Activated naive CD8-positive, alpha-beta T cell (primary cell): ENCODE results near the gene CD300LF.

ENCODE experiments used
- H3K27ac Mint-ChIP-seq: one replicate; pipeline ENCODE4 v1.8.0; 2021; ENCODE audit warnings: mixed read lengths
- H3K27me3 Mint-ChIP-seq: one replicate; pipeline ENCODE4 v1.8.0; 2021; ENCODE audit warnings: mixed read lengths
- H3K36me3 Mint-ChIP-seq: one replicate; pipeline ENCODE4 v1.8.0; 2021; ENCODE audit warnings: mixed read lengths
- H3K4me1 Mint-ChIP-seq: one replicate; pipeline ENCODE4 v1.8.0; 2021; ENCODE audit warnings: low read depth, mixed read lengths
- H3K4me3 Mint-ChIP-seq: one replicate; pipeline ENCODE4 v1.8.0; 2021; ENCODE audit warnings: mild to moderate bottlenecking, mixed read lengths
- H3K9me3 Mint-ChIP-seq: one replicate; pipeline ENCODE4 v1.8.0; 2021; ENCODE audit warnings: low read depth, mixed read lengths

Gene CD300LF

DNA sequence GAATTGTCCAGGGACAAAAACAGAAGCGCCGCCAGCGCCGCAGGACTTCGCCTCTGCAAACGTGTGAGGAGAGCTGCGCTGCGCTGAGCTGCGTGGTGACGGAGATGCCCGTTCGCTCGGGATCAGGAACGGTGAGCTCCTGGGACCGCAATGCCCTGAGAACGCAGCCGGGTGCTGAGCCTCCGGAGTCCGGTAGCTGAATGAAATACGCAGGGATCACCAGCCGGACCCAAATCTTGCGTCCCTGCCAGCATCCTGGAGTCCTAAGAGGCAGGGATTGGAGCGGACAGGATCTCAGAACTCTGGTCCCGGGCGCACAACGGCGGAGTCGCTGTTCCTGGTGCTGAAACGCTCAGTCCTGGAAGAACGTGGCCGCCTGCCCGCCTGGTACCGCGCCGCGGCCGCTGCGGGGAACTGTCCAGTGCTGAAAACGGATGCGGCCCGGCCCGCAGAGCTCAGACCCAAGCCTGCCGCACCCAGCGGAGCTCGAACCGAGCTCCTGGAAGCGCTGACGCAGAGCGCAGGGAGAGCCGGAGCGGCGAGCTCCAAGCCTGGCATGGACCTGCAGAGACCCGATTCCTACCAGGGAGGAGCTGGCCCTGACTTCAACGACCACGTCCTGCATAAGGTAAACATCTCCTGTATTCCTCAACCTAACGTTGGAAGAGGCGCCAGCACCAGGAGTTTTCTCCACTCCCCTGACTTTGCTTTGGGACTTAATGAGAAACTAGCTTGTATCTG is 41.5 kb downstream of the CD300LF start:
- no peaks in the 10 kb centered on the region for H3K9me3 Mint-ChIP-seq
- no peak overlapping the region for H3K27ac Mint-ChIP-seq
- H3K27me3 Mint-ChIP-seq: peaks cover 45% of the 10 kb centered on the region
- H3K36me3 Mint-ChIP-seq: peaks cover 2% of the 10 kb centered on the region
- H3K4me3 Mint-ChIP-seq: no peak overlapping the region
- no peaks in the 10 kb centered on the region for H3K4me1 Mint-ChIP-seq

DNA sequence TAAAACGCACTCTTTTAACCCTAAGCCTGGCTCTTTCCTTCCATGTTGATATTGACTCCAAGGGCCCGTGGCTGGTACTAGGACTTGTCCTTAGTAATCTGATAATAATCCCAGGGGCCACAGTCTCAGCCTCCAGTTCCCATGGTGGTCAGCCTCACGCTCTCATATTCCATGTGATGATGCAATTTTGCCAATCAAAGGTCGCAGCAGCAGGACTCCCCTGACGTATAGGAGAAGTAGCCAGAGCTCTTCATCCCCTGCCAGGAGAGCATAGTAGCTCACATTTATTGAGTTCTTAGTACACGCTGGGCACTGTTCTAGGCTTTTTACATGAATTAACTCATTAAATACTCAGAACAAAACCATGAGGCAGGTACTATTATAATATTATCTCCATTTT is 42.4 kb downstream of the CD300LF start:
- H3K4me3 Mint-ChIP-seq: no peak overlapping the region
- peaks cover 2% of the 10 kb centered on the region for H3K36me3 Mint-ChIP-seq
- H3K9me3 Mint-ChIP-seq: no peaks in the 10 kb centered on the region
- H3K4me1 Mint-ChIP-seq: no peaks in the 10 kb centered on the region
- peaks cover 41% of the 10 kb centered on the region for H3K27me3 Mint-ChIP-seq
- no peak overlapping the region for H3K27ac Mint-ChIP-seq

DNA sequence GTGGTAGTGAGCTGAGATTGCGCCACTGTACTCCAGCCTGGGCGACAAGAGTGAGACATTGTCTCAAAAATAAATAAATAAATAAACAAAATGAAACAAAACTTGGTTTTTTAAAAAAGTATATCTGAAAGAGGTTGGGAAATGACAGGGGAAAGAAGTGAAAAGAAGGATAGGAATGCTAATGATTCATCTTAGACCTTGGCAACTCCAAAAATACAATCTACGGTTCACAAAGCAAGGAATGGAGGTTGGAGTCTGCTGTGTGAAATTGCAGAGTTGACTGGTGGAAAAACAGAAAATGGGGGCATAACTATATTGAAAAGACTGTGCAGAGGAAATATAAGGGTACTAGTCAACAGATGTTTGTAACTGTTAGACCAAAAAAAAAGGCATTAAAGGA is 49.2 kb downstream of the CD300LF start:
- H3K36me3 Mint-ChIP-seq: peaks cover 4% of the 10 kb centered on the region
- H3K4me1 Mint-ChIP-seq: no peaks in the 10 kb centered on the region
- H3K27ac Mint-ChIP-seq: no peak overlapping the region
- peaks cover 4% of the 10 kb centered on the region for H3K9me3 Mint-ChIP-seq
- no peak overlapping the region for H3K4me3 Mint-ChIP-seq
- peaks cover 22% of the 10 kb centered on the region for H3K27me3 Mint-ChIP-seq

DNA sequence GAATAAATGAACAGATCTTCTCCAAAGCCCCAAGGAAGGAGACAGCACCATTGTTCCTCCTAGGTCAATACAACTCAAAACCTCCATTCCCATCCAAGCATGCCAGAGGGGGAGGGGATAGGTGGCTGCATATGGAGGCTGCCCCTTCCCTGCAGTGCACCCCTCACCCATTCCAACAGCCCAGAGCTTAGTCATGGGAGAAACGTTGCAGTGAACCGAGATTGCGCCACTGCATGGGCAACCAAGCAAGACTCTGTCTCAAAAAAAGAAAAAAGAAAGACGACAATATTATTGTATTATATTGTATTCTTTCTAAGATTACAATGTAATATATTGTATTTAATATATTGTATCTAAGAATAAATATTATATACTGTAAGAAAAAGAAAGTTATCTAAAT is 52.8 kb downstream of the CD300LF start:
- Mint-ChIP-seq H3K9me3 (peaks cover 4% of the 10 kb centered on the region), H3K4me1 (peaks cover 3% of the 10 kb centered on the region), H3K27me3 (peaks cover 19% of the 10 kb centered on the region), H3K4me3 (no peak overlapping the region), H3K36me3 (peaks cover 4% of the 10 kb centered on the region), H3K27ac (no peak overlapping the region)

DNA sequence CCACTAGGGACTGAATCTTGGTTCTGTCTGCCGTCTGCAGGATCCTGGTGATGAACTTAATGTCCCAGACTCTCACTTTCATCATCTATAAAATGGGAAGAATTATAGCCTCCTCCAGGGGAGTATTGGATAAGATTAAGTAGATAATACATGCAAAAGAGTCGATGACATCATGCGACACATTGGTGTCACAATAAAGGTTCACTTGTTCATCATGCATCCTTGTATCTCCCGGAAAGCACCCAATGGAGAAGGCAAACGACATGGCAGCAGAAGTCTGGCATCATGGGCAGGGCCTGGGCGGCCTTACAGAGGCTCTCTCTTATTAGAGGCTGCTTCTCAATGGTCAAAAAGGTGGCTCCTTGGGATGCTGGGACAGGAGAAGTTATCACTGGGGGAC is 54.1 kb downstream of the CD300LF start:
- Mint-ChIP-seq H3K4me3 (no peak overlapping the region), H3K9me3 (peaks cover 4% of the 10 kb centered on the region), H3K4me1 (peaks cover 3% of the 10 kb centered on the region), H3K36me3 (peaks cover 4% of the 10 kb centered on the region), H3K27me3 (peaks cover 11% of the 10 kb centered on the region), H3K27ac (no peak overlapping the region)

DNA sequence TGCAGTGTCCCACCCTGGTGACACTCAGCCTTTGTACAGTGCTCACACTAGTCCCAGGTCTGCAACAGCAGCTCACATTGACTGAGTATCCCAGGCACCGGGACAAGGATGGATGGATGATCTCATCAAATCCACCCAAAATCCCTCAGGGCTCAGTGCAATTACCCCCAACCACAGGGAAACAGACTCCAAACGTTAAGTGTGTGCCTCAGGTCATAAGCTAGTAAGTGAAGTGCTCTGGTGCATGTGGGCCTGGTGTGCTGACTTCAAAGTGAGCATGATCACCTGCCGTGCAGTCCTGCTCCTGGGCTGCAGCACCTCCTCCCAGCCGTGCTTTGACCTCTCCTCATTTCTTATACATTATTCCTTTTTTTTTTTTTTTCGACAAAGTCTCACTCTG is 58.0 kb downstream of the CD300LF start:
- peaks cover 18% of the 10 kb centered on the region for H3K27me3 Mint-ChIP-seq
- H3K36me3 Mint-ChIP-seq: no peaks in the 10 kb centered on the region
- H3K4me1 Mint-ChIP-seq: peaks cover 3% of the 10 kb centered on the region
- no peak overlapping the region for H3K4me3 Mint-ChIP-seq
- H3K9me3 Mint-ChIP-seq: no peaks in the 10 kb centered on the region
- H3K27ac Mint-ChIP-seq: no peak overlapping the region

DNA sequence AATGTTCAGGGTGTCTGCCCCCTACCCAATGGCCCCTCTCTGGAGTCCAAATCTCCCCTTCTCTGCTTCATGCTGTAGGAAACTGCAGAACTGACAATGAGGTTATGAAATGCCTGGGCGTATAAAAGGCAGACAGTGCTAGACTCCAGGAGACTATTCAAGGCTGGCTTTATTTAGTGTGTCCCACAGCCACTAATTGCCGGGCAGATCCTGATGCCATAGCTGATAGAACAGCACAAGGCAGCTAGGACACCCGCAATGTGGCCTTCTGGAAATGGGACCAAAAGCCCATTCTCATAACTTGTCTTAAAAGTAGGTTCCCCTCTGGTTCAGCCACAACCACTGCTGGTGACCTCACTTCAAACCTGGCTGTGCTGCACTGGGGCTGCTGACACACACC is 60.7 kb downstream of the CD300LF start:
- H3K36me3 Mint-ChIP-seq: no peaks in the 10 kb centered on the region
- H3K27me3 Mint-ChIP-seq: peaks cover 17% of the 10 kb centered on the region
- H3K27ac Mint-ChIP-seq: no peak overlapping the region
- no peak overlapping the region for H3K4me3 Mint-ChIP-seq
- H3K9me3 Mint-ChIP-seq: no peaks in the 10 kb centered on the region
- H3K4me1 Mint-ChIP-seq: no peaks in the 10 kb centered on the region

DNA sequence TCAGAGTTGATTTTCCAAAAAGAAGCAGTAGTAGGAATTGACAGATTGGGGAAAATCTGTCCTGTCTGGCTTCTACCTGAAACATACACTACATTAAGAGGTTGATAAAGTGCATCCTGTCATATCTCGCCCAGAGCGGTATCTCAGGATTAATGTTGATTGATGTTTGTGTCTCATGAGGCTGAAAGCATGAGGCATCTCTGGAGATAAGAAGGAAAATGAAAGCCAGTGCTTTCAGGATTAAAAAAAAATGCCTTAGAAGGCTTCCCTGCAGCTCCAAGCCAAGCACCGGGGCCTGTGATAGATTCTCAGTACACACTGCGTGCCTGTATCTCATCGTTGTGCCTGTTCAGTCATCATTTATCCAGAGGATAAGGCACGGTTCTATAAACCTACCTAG is 62.8 kb downstream of the CD300LF start:
- H3K36me3 Mint-ChIP-seq: no peaks in the 10 kb centered on the region
- H3K9me3 Mint-ChIP-seq: no peaks in the 10 kb centered on the region
- H3K4me3 Mint-ChIP-seq: no peak overlapping the region
- H3K4me1 Mint-ChIP-seq: no peaks in the 10 kb centered on the region
- H3K27me3 Mint-ChIP-seq: peaks cover 20% of the 10 kb centered on the region
- H3K27ac Mint-ChIP-seq: no peak overlapping the region

DNA sequence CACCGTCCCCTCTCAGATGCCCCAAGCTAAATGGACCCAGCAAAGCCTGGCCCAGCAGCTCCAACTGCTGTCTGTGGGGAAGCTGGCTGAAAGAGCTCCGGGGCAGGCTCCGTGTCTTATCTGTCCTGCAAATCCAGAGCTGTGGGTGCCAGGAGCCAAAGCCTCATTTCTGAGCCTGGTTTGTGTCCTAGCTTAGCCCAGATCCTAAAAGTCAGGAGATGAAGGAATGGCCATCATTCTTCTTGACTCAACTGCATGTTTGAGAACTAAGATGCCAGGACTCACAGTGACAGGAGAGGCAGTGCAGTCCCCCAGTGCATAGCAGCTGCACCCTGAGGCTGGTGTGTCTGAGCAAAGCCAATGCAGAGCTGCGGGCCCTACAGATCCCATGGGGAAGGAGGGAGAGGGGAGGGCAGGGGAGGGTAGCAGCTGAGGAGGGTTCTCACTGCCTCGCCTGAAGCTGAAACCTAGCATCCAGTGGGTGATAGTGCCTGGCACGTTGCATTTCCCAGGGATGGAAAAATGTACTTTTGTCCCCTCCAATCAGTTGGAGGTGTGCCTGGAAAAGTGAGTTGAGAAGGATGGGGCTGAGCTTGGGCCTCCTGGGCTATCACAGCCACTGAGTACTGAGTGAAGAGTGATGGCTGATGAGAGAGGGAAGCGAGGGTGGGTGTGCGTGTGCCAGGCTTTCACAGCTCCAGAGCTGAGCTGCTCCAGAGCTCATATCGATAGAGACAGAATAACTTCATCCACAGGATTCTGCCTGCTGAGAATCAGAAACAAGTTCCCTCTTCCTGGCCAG is 64.7 kb downstream of the CD300LF start:
- H3K4me1 Mint-ChIP-seq: no peaks in the 10 kb centered on the region
- H3K36me3 Mint-ChIP-seq: no peaks in the 10 kb centered on the region
- H3K4me3 Mint-ChIP-seq: no peak overlapping the region
- peaks cover 22% of the 10 kb centered on the region for H3K27me3 Mint-ChIP-seq
- H3K9me3 Mint-ChIP-seq: no peaks in the 10 kb centered on the region
- H3K27ac Mint-ChIP-seq: no peak overlapping the region

DNA sequence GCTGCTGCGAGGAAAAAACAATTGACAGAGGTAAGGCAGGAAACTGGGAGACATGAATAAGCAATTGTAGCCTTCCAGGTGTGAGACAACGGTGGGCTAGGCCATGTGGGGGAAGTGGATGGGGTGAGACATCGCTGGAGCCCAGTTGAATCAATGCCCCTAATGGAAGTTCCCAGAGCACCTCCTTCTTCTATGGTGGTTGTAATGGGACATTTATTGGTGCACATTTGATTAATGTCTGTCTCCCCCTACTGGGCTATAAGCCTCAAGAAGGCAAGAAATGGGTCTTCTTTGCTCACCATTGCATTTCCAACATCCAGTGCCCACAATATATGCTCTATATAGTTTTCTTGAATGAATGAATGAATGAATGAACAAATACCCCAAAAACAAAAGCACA is 66.5 kb downstream of the CD300LF start:
- peaks cover 20% of the 10 kb centered on the region for H3K27me3 Mint-ChIP-seq
- no peak overlapping the region for H3K4me3 Mint-ChIP-seq

DNA sequence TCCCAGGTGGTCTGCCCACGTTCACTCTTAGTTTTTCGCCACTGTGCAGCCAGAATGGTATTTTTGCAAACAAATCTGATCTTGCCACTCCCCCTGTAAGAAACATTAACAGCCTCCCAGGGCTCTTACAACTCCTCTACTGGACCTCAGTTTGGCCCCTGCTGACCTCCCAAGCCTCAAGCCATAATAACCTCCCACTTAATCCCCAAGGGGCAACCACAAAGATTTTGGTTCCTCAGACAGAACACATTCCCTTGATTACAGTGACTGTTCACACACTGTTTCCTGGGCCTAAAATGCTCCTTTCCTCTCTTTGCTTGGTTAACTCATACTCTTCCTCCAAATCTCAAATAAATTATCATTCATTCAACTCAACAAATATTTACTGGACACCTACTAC is 67.7 kb downstream of the CD300LF start:
- H3K36me3 Mint-ChIP-seq: no peaks in the 10 kb centered on the region
- peaks cover 2% of the 10 kb centered on the region for H3K4me1 Mint-ChIP-seq
- no peak overlapping the region for H3K27ac Mint-ChIP-seq
- peaks cover 16% of the 10 kb centered on the region for H3K27me3 Mint-ChIP-seq
- no peaks in the 10 kb centered on the region for H3K9me3 Mint-ChIP-seq
- no peak overlapping the region for H3K4me3 Mint-ChIP-seq

More for the DNA sequence above, 66.5 kb downstream of the CD300LF start:
- no peaks in the 10 kb centered on the region for H3K9me3 Mint-ChIP-seq
- peaks cover 1% of the 10 kb centered on the region for H3K4me1 Mint-ChIP-seq
- H3K36me3 Mint-ChIP-seq: no peaks in the 10 kb centered on the region
- H3K27ac Mint-ChIP-seq: no peak overlapping the region

DNA sequence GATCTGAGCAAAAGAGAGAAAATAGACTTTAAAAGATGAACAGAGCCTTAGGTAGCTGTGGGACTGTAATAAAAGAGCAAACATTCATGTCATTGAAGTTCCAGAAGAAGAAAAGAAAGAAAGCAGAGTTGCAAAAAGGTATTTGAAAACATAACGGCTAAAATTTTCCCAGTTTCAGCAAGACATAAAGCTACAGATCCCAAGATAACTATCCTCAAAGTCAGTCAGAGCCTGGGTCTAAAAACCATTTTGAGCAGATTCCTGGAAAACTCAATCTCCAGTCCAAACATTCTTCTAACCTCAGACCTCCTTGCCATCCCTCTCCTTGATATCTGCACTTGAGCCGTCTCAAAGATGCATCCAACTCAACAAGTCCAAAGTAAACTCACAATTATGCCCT is 68.3 kb downstream of the CD300LF start:
- peaks cover 16% of the 10 kb centered on the region for H3K27me3 Mint-ChIP-seq
- no peaks in the 10 kb centered on the region for H3K36me3 Mint-ChIP-seq
- no peak overlapping the region for H3K4me3 Mint-ChIP-seq
- no peak overlapping the region for H3K27ac Mint-ChIP-seq
- no peaks in the 10 kb centered on the region for H3K9me3 Mint-ChIP-seq
- peaks cover 7% of the 10 kb centered on the region for H3K4me1 Mint-ChIP-seq
